Measurements from ENCODE around the gene TEAD4. TPM values are rescaled to one million over a fixed set of nuclear protein-coding genes. Genes with fewer than 3 reads are reported as not detected.
A peak's percentile ranks its signal among the peaks of the same experiment; 100 is the strongest.

Gene TEAD4
- total and polyA plus RNA-seq, 2 donors (not counting 1 experiment from before 2014, with no cell fraction given): not detected

GRCh38 chr12:3042826-3043225 lies 83.6 kb downstream of the TEAD4 start:
- CTCF ChIA-PET: interaction anchor here (1.0 to 1.8 kb wide), 7 partner anchors 11 to 229 kb away, joined by 3 to 12 read pairs (median 3); no protein-coding TSS in a partner anchor
- no peaks in the 10 kb centered on the region for H4K20me1 ChIP-seq (ENCODE audit: control insufficient read depth, insufficient read depth, low read length, poor library complexity, severe bottlenecking)
- peak overlapping the region; percentile 52 for H3K9ac ChIP-seq (ENCODE audit: low read length)
- DNase-seq (no peak), ATAC-seq (ENCODE audit: low read depth) (peak; percentile 18)
- H3K9me3 ChIP-seq (ENCODE audit: control extremely low read depth in 1 of 3, control insufficient read depth in 2 of 3, insufficient read depth in 1 of 3, low read length in 2 of 3): peaks cover 0 to 2% (median 0%) of the 10 kb centered on the region in 3 donors
- 58% methylated on average over 4 of the region's 4 CpGs for WGBS (ENCODE audit: insufficient coverage)
- H3K79me2 ChIP-seq (ENCODE audit: control insufficient read depth, insufficient read depth, low read length): no peaks in the 10 kb centered on the region
- peaks cover 30% of the 10 kb centered on the region for H3K4me1 Mint-ChIP-seq
- H2AFZ ChIP-seq (ENCODE audit: insufficient read depth, low read depth, low read length, poor library complexity, severe bottlenecking): peak overlapping the region; percentile 54
- peaks cover 0 to 24% (median 5%) of the 10 kb centered on the region in 4 experiments for H3K27me3 ChIP-seq (replicated peaks in 1 of 4; ENCODE audit: control extremely low read depth in 1 of 4, control insufficient read depth in 3 of 4, insufficient read depth in 4 of 4, low read length in 3 of 4)
- H3K4me3 Mint-ChIP-seq: peak overlapping the region; percentile 44
- H3K27ac Mint-ChIP-seq: peak overlapping the region; percentile 53
- peaks cover 41% of the 10 kb centered on the region for H3K27me3 Mint-ChIP-seq
- no peaks in the 10 kb centered on the region for H3K9me3 Mint-ChIP-seq (ENCODE audit: insufficient read depth)
- H3K4me2 ChIP-seq (replicated peaks; ENCODE audit: low read depth, low read length, poor library complexity, severe bottlenecking): peak overlapping the region; percentile 86
- H3K4me1 ChIP-seq (ENCODE audit: control insufficient read depth in 2 of 2, insufficient read depth in 2 of 2, low read length in 2 of 2): peaks cover 17% of the 10 kb centered on the region in 2 donors
- peak overlapping the region in 3 of 5 experiments; percentile 8 to 29 (median 19) for H3K4me3 ChIP-seq (ENCODE audit: control extremely low read depth in 1 of 5, extremely low read depth in 1 of 5, insufficient read depth in 1 of 5, low read depth in 2 of 5, low read length in 4 of 5)
- intact Hi-C loops (cut with micrococcal nuclease): loop anchor here (2.0 to 5.0 kb wide), 2 partner anchors 34 to 156 kb away; partner anchors contain the start of gene TSPAN9
- TF ChIP-seq EZH2 (IDR thresholded peaks at IDR 0.05; ENCODE audit: borderline replicate concordance, insufficient read depth, low read depth, low read length, poor library complexity, severe bottlenecking) (no peak), CTCF (IDR thresholded peaks at IDR 0.05) (no peak)
- POLR2A ChIA-PET: interaction anchor here (1.0 kb wide), 1 partner anchor 34 kb away, joined by 3 read pairs; no protein-coding TSS in a partner anchor
- H3K36me3 ChIP-seq (replicated peaks in 1 of 2; ENCODE audit: control extremely low read depth in 1 of 2, control insufficient read depth in 1 of 2, extremely low read depth in 1 of 2, insufficient read depth in 2 of 2, low read length in 1 of 2): no peaks in the 10 kb centered on the region
- no peak overlapping the region for H3K27ac ChIP-seq (ENCODE audit: low read length in 2 of 2)

- WGBS (ENCODE audit: insufficient coverage): 94% methylated on average over 7 of the region's 7 CpGs
- DNase-seq (no peak), ATAC-seq (ENCODE audit: low read depth) (no peak)
- Histone ChIP-seq H3K4me2 (replicated peaks; ENCODE audit: low read depth, low read length, poor library complexity, severe bottlenecking) (no peak overlapping the region), H3K27ac (ENCODE audit: low read length in 2 of 2) (no peak overlapping the region), H3K27me3 (replicated peaks in 1 of 4; ENCODE audit: control extremely low read depth in 1 of 4, control insufficient read depth in 3 of 4, insufficient read depth in 4 of 4, low read length in 3 of 4) (peaks cover 0 to 24% (median 5%) of the 10 kb centered on the region in 4 experiments), H4K20me1 (ENCODE audit: control insufficient read depth, insufficient read depth, low read length, poor library complexity, severe bottlenecking) (no peaks in the 10 kb centered on the region), H3K4me1 (ENCODE audit: control insufficient read depth in 2 of 2, insufficient read depth in 2 of 2, low read length in 2 of 2) (peaks cover 17% of the 10 kb centered on the region in 2 donors), H3K79me2 (ENCODE audit: control insufficient read depth, insufficient read depth, low read length) (no peaks in the 10 kb centered on the region), H3K9ac (ENCODE audit: low read length) (no peak overlapping the region), H2AFZ (ENCODE audit: insufficient read depth, low read depth, low read length, poor library complexity, severe bottlenecking) (no peak overlapping the region), H3K9me3 (ENCODE audit: control extremely low read depth in 1 of 3, control insufficient read depth in 2 of 3, insufficient read depth in 1 of 3, low read length in 2 of 3) (peaks cover 0 to 2% (median 0%) of the 10 kb centered on the region in 3 donors), H3K36me3 (replicated peaks in 1 of 2; ENCODE audit: control extremely low read depth in 1 of 2, control insufficient read depth in 1 of 2, extremely low read depth in 1 of 2, insufficient read depth in 2 of 2, low read length in 1 of 2) (no peaks in the 10 kb centered on the region), H3K4me3 (ENCODE audit: control extremely low read depth in 1 of 5, extremely low read depth in 1 of 5, insufficient read depth in 1 of 5, low read depth in 2 of 5, low read length in 4 of 5) (no peak overlapping the region)
- intact Hi-C loops (cut with micrococcal nuclease): loop anchor here (2.0 to 5.0 kb wide), 2 partner anchors 33 to 156 kb away; partner anchors contain the start of gene TSPAN9
- ChIA-PET CTCF (interaction anchor here (1.0 to 1.7 kb wide), 2 partner anchors 30 to 166 kb away, joined by 3 to 12 read pairs; no protein-coding TSS in a partner anchor), POLR2A (no interaction called here)
- Mint-ChIP-seq H3K27me3 (peaks cover 43% of the 10 kb centered on the region), H3K4me1 (peaks cover 31% of the 10 kb centered on the region), H3K9me3 (ENCODE audit: insufficient read depth) (no peaks in the 10 kb centered on the region), H3K27ac (no peak overlapping the region), H3K4me3 (no peak overlapping the region)
- TF ChIP-seq CTCF (IDR thresholded peaks at IDR 0.05) (no peak), EZH2 (IDR thresholded peaks at IDR 0.05; ENCODE audit: borderline replicate concordance, insufficient read depth, low read depth, low read length, poor library complexity, severe bottlenecking) (no peak)
Observed at GRCh38 chr12:3043406-3043805, 84.2 kb downstream of the TEAD4 start.

Data from B cell (primary cell).